DND-41 (cell line): ENCODE data around the gene ZAR1.

Source experiments
- ATAC-seq: fragments of 200-7000 bp; cut with Tn5 transposase; 3 replicates; pipeline ENCODE4 v1.9.1; 2021; ENCODE audit warnings: low read depth; ENCODE audit not compliant: insufficient read depth
- DNase-seq: peaks from one replicate; pipeline ENCODE4 v3.0.0-alpha.2; 2020
- H2AFZ ChIP-seq: 2 replicates; pipeline ENCODE4 v1.6.0; 2012; ENCODE audit warnings: low read depth, low read length
- H3K27ac ChIP-seq: 2 replicates; pipeline ENCODE4 v1.5.1; 2012; ENCODE audit warnings: low read length, inconsistent platforms
- H3K27me3 ChIP-seq: fragments of 200-600 bp; sonication (generic); 2 replicates; pipeline ENCODE4 v1.6.0; 2012; ENCODE audit warnings: low read length, mild to moderate bottlenecking, inconsistent platforms; ENCODE audit not compliant: insufficient read depth, poor library complexity
- H3K36me3 ChIP-seq: 2 replicates; pipeline ENCODE4 v1.5.1; 2012; ENCODE audit warnings: low read length, inconsistent platforms; ENCODE audit not compliant: insufficient read depth
- H3K4me1 ChIP-seq: 2 replicates; pipeline ENCODE4 v1.5.1; 2012; ENCODE audit warnings: mild to moderate bottlenecking, low read length; ENCODE audit not compliant: insufficient read depth
- H3K4me2 ChIP-seq: 2 replicates; pipeline ENCODE4 v1.6.0; 2012; ENCODE audit warnings: mild to moderate bottlenecking, moderate library complexity, low read length, inconsistent platforms; ENCODE audit not compliant: insufficient read depth
- H3K4me3 ChIP-seq, 2 experiments: fragments of 200-600 bp in 1 of 2; shearing (Covaris generic) in 1 of 2; 2 replicates each; pipeline ENCODE4 v1.5.1; 2012 to 2016; ENCODE audit warnings: inconsistent platforms in 2 of 2, low read length in 2 of 2, mild to moderate bottlenecking in 2 of 2, low read depth in 1 of 2, moderate library complexity in 1 of 2
- H3K79me2 ChIP-seq: 2 replicates; pipeline ENCODE4 v1.6.0; 2012; ENCODE audit warnings: low read length, inconsistent platforms; ENCODE audit not compliant: insufficient read depth
- H3K9ac ChIP-seq: 2 replicates; pipeline ENCODE4 v1.6.0; 2012; ENCODE audit warnings: low read depth, mild to moderate bottlenecking, inconsistent platforms, low read length, moderate library complexity
- H3K9me3 ChIP-seq: 2 replicates; pipeline ENCODE4 v1.5.1; 2012; ENCODE audit warnings: low read length, moderate library complexity, mild to moderate bottlenecking, inconsistent platforms; ENCODE audit not compliant: insufficient read depth, severe bottlenecking
- H4K20me1 ChIP-seq: 2 replicates; pipeline ENCODE4 v1.6.0; 2012; ENCODE audit warnings: low read length; ENCODE audit not compliant: insufficient read depth
- EZH2 ChIP-seq: IDR thresholded peaks from 3 replicates; pipeline ENCODE4 v1.6.1; 2012; ENCODE audit warnings: borderline replicate concordance, low read depth, mild to moderate bottlenecking, moderate library complexity, low read length, inconsistent platforms; ENCODE audit not compliant: severe bottlenecking
- TF ChIP-seq, protein P1 (sequence below): IDR thresholded peaks from 2 replicates; pipeline ENCODE4 v1.5.1; 2012; ENCODE audit warnings: borderline replicate concordance, low read length, moderate library complexity, mild to moderate bottlenecking; ENCODE audit not compliant: poor library complexity, severe bottlenecking; ENCODE audit errors: extremely low read depth

The ZAR1 gene

GRCh38 chr4:48478273-48478672, 11.8 kb upstream of the ZAR1 start:
- no peak overlapping the region for H3K4me3 ChIP-seq
- TF ChIP-seq, protein P1, sequence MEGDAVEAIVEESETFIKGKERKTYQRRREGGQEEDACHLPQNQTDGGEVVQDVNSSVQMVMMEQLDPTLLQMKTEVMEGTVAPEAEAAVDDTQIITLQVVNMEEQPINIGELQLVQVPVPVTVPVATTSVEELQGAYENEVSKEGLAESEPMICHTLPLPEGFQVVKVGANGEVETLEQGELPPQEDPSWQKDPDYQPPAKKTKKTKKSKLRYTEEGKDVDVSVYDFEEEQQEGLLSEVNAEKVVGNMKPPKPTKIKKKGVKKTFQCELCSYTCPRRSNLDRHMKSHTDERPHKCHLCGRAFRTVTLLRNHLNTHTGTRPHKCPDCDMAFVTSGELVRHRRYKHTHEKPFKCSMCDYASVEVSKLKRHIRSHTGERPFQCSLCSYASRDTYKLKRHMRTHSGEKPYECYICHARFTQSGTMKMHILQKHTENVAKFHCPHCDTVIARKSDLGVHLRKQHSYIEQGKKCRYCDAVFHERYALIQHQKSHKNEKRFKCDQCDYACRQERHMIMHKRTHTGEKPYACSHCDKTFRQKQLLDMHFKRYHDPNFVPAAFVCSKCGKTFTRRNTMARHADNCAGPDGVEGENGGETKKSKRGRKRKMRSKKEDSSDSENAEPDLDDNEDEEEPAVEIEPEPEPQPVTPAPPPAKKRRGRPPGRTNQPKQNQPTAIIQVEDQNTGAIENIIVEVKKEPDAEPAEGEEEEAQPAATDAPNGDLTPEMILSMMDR, result no peak
- no peak for TF ChIP-seq EZH2
- ATAC-seq (no peak), DNase-seq (no peak)
- H3K36me3 ChIP-seq, result no peaks in the 10 kb centered on the region
- H2AFZ ChIP-seq, result no peak overlapping the region
- no peaks in the 10 kb centered on the region for H3K4me1 ChIP-seq
- no peaks in the 10 kb centered on the region for H3K79me2 ChIP-seq
- H3K9me3 ChIP-seq, result no peaks in the 10 kb centered on the region
- H3K4me2 ChIP-seq, result no peak overlapping the region
- no peaks in the 10 kb centered on the region for H4K20me1 ChIP-seq
- H3K27me3 ChIP-seq, result no peaks in the 10 kb centered on the region
- H3K27ac ChIP-seq, result no peak overlapping the region
- no peak overlapping the region for H3K9ac ChIP-seq

DNA sequence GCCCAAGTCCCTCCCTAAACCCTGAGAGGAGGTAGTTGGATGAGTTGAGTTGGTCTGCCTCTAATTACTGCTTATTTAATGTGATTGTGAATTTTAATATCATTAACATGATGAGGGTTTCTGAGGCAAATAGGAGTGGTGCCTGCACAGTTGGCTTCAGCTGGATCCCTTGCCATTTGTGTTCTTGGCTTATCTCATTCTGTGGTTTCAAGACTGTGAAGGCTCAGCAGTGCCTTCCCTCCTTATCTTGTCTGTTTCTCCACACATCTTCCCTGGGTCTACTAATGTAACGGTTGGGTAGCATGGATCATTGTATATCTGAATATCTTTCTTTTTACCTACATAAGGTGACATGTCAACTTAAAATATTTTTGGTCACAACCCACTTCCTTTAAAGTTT, 8.5 kb upstream of the ZAR1 start:
- Histone ChIP-seq H3K4me1 (no peaks in the 10 kb centered on the region), H3K9me3 (no peaks in the 10 kb centered on the region), H3K27me3 (no peaks in the 10 kb centered on the region), H3K9ac (no peak overlapping the region), H3K4me2 (no peak overlapping the region), H3K4me3 (no peak overlapping the region), H3K36me3 (no peaks in the 10 kb centered on the region), H2AFZ (no peak overlapping the region), H4K20me1 (no peaks in the 10 kb centered on the region), H3K79me2 (no peaks in the 10 kb centered on the region), H3K27ac (no peak overlapping the region)
- DNase-seq, result no peak
- TF ChIP-seq EZH2, result no peak
- TF ChIP-seq, protein P1, result no peak
- ATAC-seq, result no peak

DNA sequence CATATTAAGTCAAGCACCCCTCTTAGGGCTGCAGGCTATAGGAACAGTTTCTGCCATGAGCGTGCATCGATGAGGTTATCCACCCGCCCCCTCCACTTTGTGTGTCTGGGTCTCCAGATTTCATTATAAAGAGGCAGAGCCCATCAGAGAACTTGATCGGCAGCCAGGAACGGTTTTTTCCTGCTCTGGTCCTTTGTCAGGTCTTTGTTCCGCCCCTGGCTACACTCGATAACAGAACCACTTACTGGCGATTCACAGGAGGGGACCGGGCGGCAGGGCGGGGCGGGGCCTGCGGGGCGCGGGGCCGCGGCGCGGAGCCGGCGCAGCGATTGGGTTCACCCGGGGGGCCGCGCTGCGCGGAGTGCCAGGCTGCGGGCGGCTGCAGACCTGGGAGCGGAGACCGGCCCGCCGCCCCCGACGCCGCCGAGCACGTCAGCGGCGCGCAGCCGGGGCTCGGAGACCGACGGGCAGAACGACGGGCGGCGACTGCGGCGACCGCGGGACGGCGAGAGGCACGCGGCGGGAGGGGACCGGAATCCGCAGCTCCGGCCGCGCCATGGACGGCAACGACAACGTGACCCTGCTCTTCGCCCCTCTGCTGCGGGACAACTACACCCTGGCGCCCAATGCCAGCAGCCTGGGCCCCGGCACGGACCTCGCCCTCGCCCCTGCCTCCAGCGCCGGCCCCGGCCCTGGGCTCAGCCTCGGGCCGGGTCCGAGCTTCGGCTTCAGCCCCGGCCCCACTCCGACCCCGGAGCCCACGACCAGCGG, 6.9 kb upstream of the ZAR1 start, which contains the start of gene SLC10A4:
Gene SLC10A4, plus strand, starts transcription at position 338 of the 771 bp plus-strand sequence. Its CDS starts 219 bp downstream, at position 557.
- Histone ChIP-seq H3K27me3 (no peaks in the 10 kb centered on the region), H3K9ac (no peak within 1 kb of the TSS), H4K20me1 (no peaks in the 10 kb centered on the region), H2AFZ (no peak within 1 kb of the TSS), H3K36me3 (no peaks in the 10 kb centered on the region), H3K79me2 (no peaks in the 10 kb centered on the region), H3K9me3 (no peaks in the 10 kb centered on the region), H3K27ac (no peak within 1 kb of the TSS), H3K4me1 (no peaks in the 10 kb centered on the region), H3K4me2 (no peak within 1 kb of the TSS), H3K4me3 (no peak within 1 kb of the TSS)
- ATAC-seq (no peak), DNase-seq (no peak)
- no peak for TF ChIP-seq EZH2
- TF ChIP-seq, protein P1, result no peak
